HG03159 (cell line): ENCODE results near the gene GLCE.
"Not testable (repeated sequence)": the region's sequence is repeated elsewhere in the genome, so short reads cannot be mapped to it uniquely, and the experiment has no call there.

Experiments
- ATAC-seq: cut with Tn5 transposase; IDR thresholded peaks from one replicate; pipeline ENCODE4 v1.9.1; 2021; ENCODE audit warnings: mild to moderate bottlenecking, moderate library complexity; ENCODE audit not compliant: unreplicated experiment

The GLCE gene

DNA sequence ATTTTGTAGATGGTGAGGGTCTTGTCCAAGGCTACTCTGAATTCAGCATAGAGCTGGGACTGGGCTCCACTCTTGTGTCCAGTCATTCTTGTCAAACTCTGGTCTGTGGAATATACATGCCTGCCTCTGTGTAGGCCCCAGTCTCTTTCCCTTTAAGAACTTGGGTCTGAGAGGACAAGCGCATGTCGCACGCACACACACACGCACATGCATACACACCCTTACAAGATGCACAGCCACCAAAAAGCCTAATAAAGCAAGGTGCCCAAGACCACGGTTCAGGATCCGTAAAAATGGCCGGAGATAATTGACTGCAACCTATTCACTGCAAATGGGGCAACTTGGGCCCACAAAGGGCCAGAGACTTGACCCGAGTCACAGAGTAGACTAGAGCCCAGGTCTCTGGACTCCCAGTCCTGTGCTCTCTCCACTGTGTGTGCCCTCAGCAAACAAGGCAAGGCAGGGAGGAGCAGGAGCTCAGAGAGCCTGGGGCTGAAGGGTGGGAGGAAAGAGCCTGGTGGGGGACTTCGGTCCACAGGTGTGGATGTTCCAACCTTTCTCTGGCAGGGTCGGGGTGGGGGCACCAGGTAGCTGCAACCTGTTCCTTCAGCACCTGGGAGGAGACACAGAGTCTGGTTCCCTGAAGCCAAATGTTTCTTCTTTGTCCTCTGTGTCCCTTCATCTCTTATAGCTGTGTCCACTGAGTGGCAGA is 137.4 kb downstream of the GLCE start:
- ATAC-seq, result no peak

DNA sequence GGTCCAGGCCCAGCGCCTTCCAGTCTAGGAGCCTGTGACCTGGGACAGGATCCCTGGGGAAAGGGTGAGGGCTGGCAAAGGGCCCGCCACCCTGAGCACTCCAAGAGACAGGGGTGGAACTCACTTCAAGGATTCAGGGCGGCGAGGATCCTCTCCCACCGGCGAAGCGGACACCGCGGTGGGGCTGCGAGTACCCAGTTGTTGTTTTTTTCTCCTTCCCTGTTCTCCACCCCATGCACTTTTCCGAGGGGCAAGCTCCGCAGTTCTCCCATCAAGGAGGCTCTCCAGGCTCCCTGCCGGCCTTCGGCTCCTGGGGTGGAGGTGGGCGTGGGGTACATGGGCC is 137.9 kb downstream of the GLCE start:
- no peak for ATAC-seq

DNA sequence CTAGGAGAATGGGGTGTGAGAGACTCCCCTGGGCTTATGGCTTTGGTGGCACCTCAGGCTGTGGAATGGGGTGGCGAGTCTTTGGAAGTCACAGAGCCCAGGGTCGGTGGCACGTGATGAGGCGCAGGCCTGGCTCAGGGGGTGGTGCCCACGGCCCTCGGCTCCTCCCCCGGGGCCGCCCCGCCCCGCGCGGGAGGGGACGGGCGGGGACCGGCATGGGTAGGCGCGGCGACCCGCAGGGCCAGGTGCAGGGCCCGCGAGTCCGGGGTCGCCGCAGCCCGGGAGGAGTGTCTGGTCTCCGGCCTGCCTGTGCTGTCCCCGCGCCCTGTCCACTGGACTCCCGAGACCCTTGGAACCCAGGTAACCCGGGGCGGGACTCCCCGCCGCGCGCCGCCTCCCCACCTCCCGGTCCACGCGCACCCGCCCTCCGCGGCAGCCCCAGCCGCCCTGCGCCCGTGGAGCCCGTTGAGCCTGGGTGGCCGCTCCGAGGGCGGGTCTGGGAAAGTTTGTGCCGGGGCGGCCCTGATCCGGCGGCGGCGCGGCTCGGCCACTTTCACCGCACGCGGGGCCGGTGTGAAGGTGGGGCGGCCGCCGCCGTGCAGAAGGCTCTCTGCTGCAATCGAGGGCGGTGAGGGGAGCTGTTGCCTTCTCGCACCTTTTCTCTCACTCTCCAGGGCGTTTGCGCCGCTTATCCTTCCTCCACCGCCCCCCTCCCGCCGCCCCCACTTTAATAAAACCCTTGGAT is 138.4 kb downstream of the GLCE start, which contains the start of gene PAQR5:
Gene PAQR5, plus strand, starts transcription at position 216 of the 745 bp plus-strand sequence. CDS start 61,169 bp downstream, outside the sequence.
- ATAC-seq, result no peak

DNA sequence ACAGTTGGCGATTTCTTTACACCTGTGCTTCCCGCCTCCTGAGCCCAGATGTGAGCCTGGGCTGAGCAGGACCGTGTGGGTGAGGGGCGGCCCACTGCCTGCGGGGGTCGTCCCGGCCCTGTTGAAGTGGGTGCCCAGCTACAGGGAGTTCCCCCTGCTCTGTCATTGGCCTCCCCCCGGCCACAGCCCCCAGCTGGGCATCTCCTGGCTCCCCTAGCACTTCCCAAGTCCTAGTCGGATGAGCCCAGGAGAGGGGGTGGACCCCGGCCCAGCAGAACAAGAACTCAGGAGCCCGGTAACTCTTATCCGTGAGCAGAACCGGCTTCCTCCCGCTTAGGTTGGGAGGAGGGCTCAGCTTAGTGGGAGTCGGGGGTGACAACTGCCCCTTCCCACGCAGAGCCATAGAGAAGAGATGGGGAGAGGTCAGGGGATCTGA is 139.0 kb downstream of the GLCE start:
- no peak for ATAC-seq

GRCh38 chr15:69299943-69300588 is 139.6 kb downstream of the GLCE start:
- no peak for ATAC-seq

GRCh38 chr15:69301101-69301500 is 140.7 kb downstream of the GLCE start:
- not testable (repeated sequence) for ATAC-seq

- not testable (repeated sequence) for ATAC-seq
These were observed 141.7 kb downstream of the GLCE start for GRCh38 chr15:69302087-69302486.

DNA sequence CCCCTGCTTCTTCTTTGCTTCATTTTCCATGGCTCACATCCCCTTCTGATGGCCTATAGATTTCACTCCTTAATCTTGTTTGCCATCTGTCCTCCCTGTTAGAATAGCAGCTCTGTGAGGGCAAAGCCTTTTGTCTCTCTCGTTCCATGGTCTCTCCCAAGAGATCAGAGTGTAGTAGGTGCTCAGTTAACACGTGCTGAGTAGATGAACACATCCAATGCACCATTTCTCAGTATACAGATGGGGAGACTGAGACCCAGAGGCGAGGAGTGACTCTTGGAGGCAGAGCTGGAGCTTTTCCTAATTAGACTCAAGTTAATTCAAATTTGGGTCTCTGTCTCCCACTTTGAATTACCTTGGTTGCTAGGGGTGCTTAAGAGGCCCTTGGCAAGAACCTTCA is 142.5 kb downstream of the GLCE start:
- no peak for ATAC-seq

- no peak for ATAC-seq
These were observed 143.1 kb downstream of the GLCE start for GRCh38 chr15:69303337-69304181.

- ATAC-seq, result no peak
These were observed 143.7 kb downstream of the GLCE start for GRCh38 chr15:69304182-69304545.

DNA sequence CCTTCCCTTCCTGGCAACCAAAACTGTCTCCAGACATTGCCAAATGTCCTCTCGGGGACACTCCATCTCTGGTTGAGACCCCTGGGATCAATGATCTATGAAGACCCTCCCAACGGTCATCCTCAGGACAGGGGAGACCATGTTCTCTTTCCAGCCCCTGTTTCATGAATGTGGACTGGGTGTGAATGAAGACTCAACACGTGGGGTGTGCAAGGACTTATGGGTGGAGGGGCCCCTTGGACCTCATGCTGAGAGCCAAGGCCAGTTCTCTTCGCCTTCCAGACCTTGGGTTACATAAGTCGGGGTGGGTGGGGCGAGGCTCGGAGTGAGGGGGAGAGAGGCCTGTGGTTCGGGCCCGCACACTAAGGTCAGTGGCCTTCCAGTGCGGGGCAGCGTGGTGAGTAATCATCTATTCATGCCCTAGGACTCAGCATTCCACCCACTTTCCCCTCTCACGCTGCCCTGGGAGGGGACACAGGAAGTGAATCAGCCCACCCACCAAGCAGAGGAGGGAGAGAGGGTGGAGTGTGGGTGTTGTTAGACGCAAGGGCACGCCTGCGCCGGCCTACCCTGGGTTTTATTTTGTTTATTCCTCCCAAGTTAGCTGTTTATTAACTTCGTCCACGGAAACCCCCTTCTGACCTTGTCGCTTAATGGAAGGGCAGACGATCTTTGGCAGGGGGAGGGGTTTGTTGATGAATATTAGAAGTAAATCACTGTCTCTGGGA is 144.9 kb downstream of the GLCE start:
- ATAC-seq, result no peak

DNA sequence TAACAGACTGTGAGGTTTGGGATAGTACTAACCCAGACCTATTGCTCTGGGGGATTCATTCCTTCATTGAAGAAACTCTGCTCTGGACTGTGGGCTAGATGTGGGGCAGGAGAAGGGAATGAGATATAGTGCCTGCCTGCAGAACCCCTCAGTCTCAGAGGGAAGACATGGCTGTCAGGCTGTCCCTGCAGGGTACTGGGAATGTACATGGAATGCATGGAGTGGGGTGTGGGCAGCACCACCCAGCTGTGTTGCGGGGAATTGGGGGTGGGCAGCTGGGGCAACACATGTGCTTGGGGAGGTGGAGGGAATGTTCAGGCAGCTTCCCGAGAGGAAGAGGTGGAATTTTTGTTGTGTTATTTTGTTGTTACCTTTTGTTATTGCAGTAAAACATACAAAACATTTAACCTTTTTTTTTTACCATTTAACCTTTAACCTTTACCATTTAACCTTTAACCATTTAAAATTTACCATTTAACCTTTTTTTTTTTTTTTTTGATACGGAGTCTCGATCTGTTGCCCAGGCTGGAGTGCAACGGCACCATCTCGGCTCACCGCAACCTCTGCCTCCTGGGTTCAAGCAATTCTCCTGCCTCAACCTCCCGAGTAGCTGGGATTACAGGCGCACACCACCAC is 145.6 kb downstream of the GLCE start:
- no peak for ATAC-seq

- ATAC-seq, result no peak
These were observed 147.5 kb downstream of the GLCE start for GRCh38 chr15:69307939-69308338.

DNA sequence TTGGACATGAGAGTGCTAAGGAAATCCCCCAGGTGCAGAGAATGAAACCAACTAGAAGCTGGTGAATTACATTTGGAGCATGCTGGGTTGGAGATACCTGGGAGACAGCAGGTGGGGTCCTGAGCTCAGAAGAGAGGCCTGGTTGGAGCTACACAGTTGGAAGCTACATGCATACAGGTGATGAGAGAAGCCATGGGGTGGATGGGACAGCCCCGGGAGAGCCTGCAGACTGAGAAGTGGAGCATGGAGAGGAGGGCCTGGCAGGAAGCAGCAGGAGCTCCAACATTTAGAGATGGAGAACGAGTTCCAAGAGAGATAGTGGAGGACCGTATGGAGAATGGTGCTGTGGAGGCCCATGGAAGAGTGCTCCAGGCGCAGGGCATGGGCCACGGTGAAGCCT is 148.5 kb downstream of the GLCE start:
- ATAC-seq, result no peak

GRCh38 chr15:69311319-69311721 is 150.9 kb downstream of the GLCE start:
- ATAC-seq, result no peak

DNA sequence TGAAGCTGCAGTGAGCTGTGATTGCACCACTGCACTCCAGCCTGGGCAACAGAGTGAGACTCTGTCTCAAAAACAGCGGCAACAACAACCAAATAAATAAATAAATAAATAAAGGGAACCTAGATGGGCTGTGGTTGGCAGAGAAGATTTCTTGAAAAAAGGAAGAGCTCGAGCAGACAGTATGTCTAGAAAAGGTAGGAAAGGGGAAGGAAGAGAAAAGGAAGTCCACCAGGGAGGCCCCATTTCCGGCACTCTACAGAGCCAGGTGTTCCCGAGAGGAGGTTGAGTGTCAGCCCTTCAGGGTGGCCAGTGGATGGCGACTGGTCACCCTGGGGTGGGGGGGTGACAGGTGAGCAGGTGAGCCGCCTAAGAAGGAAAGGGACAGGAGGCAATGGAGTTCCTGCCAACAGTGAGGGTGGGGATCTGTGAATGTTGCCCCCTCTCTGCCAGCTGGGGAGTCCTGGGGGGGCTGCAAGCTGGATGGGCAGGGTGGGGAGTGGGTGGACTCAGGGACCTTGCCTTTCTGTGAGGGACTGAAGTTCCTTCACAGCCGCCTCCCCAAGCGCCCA is 153.1 kb downstream of the GLCE start:
- ATAC-seq, result no peak

- no peak for ATAC-seq
These were observed 153.7 kb downstream of the GLCE start for GRCh38 chr15:69314131-69314530.

- no peak for ATAC-seq
These were observed 154.3 kb downstream of the GLCE start for GRCh38 chr15:69314736-69315135.

GRCh38 chr15:69315402-69316110 is 155.1 kb downstream of the GLCE start:
- no peak for ATAC-seq
